ENCODE data around the gene BSG. TPM values are rescaled to one million over a fixed set of nuclear protein-coding genes. Genes with fewer than 3 reads are reported as not detected.

BSG gene
- total and polyA plus RNA-seq, 10 of the 15 experiments (the other 5 are each of a cell fraction or from before 2014, with no cell fraction given), result 2.8 to 297 (median 199) TPM

- TF ChIP-seq PRDM15 (CRISPR knock-in tag; IDR thresholded peaks at IDR 0.05) (no peak), ZBTB33 (IDR thresholded peaks at IDR 0.05) (no peak), IRF4 (IDR thresholded peaks at IDR 0.05; ENCODE audit: low read depth, low read length) (no peak), LARP7 (IDR thresholded peaks at IDR 0.05) (no peak), REST (IDR thresholded peaks at IDR 0.05; ENCODE audit: low read depth, low read length) (no peak), CHD1 (IDR thresholded peaks at IDR 0.05; ENCODE audit: low read depth, low read length) (no peak), ZBED1 (IDR thresholded peaks at IDR 0.05; ENCODE audit: borderline replicate concordance) (no peak)
These were observed 29.4 kb downstream of the BSG start (continued) for GRCh38 chr19:601790-602189.
